ENCODE results near the gene C7orf57. TPM values are rescaled to one million over a fixed set of nuclear protein-coding genes. Genes with fewer than 3 reads are reported as not detected.
A peak's percentile ranks its signal among the peaks of the same experiment; 100 is the strongest.

Gene C7orf57
- total RNA-seq, 2 experiments from 2014 or later = 0.10 to 0.21 TPM

DNA sequence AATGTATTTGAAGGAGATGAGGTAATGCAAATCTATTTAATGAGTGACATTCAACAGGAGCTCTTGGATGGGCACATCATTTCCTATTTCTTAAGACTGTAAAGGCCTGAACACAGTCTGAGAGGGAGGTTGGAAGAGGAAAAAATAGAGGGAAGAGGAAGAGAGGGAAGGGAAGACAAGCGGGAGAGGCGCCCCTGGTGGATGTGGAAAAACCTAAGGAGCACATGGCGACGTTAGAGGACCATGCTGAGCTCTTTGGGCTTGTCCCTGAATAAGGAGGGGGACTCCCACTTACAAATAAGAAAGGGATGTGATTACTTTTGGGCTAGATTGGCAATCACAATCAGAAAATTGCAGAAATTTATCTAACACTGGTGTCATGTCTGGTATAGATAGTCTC is 26.1 kb upstream of the C7orf57 start:
- H3K36me3 Mint-ChIP-seq (ENCODE audit: low read depth) = no peaks in the 10 kb centered on the region
- no peak for DNase-seq
- POLR2A ChIA-PET = no interaction called here
- CTCF ChIA-PET = interaction anchor here (1.8 kb wide), 1 partner anchor 21 kb away, joined by 5 read pairs; no protein-coding TSS in a partner anchor
- no peaks in the 10 kb centered on the region for H3K4me1 Mint-ChIP-seq
- H3K27ac Mint-ChIP-seq = no peak overlapping the region
- no peaks in the 10 kb centered on the region for H3K9me3 Mint-ChIP-seq
- H3K4me3 Mint-ChIP-seq = no peak overlapping the region
- H3K27me3 Mint-ChIP-seq = no peaks in the 10 kb centered on the region

DNA sequence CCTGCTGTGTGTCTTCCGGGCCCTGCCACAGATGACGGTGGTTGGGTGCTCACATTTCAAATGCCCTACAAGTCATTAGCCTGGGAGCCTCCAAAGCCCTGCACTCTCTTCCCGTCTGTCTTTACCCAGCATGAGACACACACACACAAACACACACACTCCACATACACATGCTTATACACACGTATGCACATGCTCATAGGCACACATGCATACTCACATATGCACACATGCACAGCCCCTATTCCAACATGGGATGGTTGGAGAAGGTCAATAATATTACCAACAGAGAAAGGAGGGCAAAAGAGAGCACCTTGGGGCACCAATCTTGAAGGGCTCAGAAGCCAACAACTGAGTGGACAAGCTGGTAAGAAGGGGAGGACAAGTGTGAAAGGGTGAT is 25.4 kb upstream of the C7orf57 start:
- H3K4me3 Mint-ChIP-seq = no peak overlapping the region
- H3K27ac Mint-ChIP-seq = no peak overlapping the region
- ChIA-PET CTCF (interaction anchor here (1.8 kb wide), 1 partner anchor 22 kb away, joined by 5 read pairs; no protein-coding TSS in a partner anchor), POLR2A (no interaction called here)
- no peaks in the 10 kb centered on the region for H3K36me3 Mint-ChIP-seq (ENCODE audit: low read depth)
- H3K27me3 Mint-ChIP-seq = no peaks in the 10 kb centered on the region
- no peaks in the 10 kb centered on the region for H3K4me1 Mint-ChIP-seq
- no peak for DNase-seq
- no peaks in the 10 kb centered on the region for H3K9me3 Mint-ChIP-seq

DNA sequence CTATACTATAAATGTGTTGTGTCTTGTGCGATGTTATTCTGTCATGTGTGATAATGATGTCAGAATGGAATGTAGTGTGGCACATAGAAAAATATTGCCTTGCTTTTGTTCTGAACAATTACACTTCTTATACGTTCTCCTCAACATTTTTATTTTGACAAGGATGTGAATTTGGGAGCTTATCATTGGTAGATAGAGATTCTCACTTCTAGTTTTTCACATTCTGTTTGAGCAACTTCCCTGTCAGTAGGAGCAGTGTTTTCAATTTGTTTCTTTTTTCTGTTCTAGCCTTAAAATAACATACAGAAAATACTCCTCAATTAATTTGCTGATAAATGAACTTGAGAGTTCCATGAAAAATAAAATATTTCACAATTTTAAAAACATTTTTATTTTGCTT is 24.0 kb upstream of the C7orf57 start:
- no peak overlapping the region for H3K4me3 Mint-ChIP-seq

DNA sequence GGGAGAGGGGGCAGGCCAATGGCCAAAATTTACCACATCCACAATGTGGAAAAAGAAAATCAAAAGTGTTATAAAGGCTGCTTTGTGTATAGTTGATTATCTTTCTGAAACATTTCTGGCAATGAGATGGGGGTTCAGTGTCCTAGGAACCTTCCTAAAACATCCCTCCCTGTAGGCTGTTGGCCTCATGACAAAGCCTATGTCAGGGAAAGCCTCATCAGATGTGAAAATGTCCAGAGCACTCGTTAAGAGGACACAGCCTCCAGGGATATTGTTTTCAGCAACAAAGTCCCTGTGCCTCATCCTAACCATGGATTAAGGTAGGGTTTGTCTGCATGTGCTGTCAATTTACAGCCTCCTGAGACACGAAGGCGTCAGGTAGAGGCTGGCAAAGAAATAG is 23.4 kb upstream of the C7orf57 start:
- no peaks in the 10 kb centered on the region for H3K4me1 Mint-ChIP-seq
- no peaks in the 10 kb centered on the region for H3K27me3 Mint-ChIP-seq
- no peak for DNase-seq
- no peak overlapping the region for H3K27ac Mint-ChIP-seq
- no peaks in the 10 kb centered on the region for H3K36me3 Mint-ChIP-seq (ENCODE audit: low read depth)
- POLR2A ChIA-PET = no interaction called here
- H3K9me3 Mint-ChIP-seq = no peaks in the 10 kb centered on the region
- no peak overlapping the region for H3K4me3 Mint-ChIP-seq
- CTCF ChIA-PET = no interaction called here

More for the DNA sequence above, 24.0 kb upstream of the C7orf57 start:
- no peak overlapping the region for H3K27ac Mint-ChIP-seq
- no peaks in the 10 kb centered on the region for H3K9me3 Mint-ChIP-seq
- no peaks in the 10 kb centered on the region for H3K36me3 Mint-ChIP-seq (ENCODE audit: low read depth)
- CTCF ChIA-PET = no interaction called here
- H3K27me3 Mint-ChIP-seq = no peaks in the 10 kb centered on the region
- DNase-seq = no peak
- no peaks in the 10 kb centered on the region for H3K4me1 Mint-ChIP-seq
- POLR2A ChIA-PET = no interaction called here

DNA sequence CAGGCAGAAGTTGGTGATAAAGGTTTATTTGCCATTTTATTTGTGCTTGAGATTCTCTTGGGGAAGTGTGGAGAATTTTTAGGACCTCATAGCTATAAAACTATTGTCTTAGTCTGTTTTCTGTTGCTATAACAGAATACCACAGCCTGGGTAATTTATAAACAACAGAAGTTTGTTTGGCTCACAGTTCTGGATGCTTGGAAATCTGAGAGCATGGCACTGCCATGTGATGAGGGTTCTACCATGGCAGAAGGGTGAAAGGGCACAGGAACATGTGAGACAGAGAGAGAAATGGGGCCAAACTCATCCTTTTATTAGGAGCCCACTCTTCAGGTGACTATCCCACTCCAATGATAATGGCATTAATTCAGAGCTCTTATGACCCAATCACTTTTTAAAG is 18.7 kb upstream of the C7orf57 start:
- Mint-ChIP-seq H3K27ac (no peak overlapping the region), H3K9me3 (peaks cover 2% of the 10 kb centered on the region), H3K4me1 (no peaks in the 10 kb centered on the region), H3K36me3 (ENCODE audit: low read depth) (no peaks in the 10 kb centered on the region), H3K4me3 (no peak overlapping the region), H3K27me3 (peaks cover 25% of the 10 kb centered on the region)
- no peak for DNase-seq
- ChIA-PET POLR2A (no interaction called here), CTCF (interaction anchor here (1.7 kb wide), 1 partner anchor 29 kb away, joined by 3 read pairs; no protein-coding TSS in a partner anchor)

DNA sequence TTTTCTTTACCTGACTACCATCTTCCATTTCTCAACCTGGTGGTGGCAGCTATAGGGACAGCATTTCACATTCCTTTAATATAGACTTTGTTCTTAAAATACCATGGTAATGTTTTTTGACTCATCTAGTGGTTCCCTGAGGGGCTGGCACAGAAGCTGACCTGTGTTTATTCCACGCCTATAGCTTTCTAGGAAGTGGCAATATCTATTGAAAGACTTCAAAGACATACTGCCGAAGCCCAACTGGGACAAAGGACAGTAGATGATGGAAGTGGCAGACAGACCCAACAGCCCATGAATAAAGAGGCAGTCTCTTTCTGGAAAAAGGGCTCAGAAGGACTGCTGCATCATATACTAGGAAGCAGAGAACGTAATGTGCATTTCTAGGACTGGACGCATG is 17.7 kb upstream of the C7orf57 start:
- CTCF ChIA-PET = interaction anchor here (1.0 kb wide), 1 partner anchor 23 kb away, joined by 3 read pairs; no protein-coding TSS in a partner anchor
- H3K4me1 Mint-ChIP-seq = no peaks in the 10 kb centered on the region
- H3K27me3 Mint-ChIP-seq = peaks cover 29% of the 10 kb centered on the region
- H3K36me3 Mint-ChIP-seq (ENCODE audit: low read depth) = no peaks in the 10 kb centered on the region
- no peak for DNase-seq
- H3K9me3 Mint-ChIP-seq = peaks cover 6% of the 10 kb centered on the region
- H3K27ac Mint-ChIP-seq = no peak overlapping the region
- POLR2A ChIA-PET = no interaction called here
- no peak overlapping the region for H3K4me3 Mint-ChIP-seq

DNA sequence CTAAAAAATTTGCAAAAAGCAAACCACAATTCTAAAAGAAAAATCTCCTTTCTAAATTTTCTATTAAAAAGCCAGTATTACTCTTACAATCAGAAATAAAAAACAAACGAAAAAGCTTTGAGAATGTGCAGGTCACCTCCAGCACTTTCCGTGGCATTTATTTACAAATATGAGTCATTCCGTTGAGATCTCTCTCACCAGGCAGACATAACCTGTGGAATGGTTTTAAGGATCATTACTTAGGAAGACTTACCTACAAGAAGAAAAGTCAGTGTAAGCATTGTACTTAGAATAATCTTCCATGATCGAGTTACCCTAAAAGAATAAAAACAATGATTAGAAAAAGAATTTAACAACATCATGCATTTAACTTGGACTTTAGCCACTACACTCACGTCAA is 9.7 kb upstream of the C7orf57 start:
- Mint-ChIP-seq H3K27me3 (peaks cover 57% of the 10 kb centered on the region), H3K9me3 (peaks cover 8% of the 10 kb centered on the region), H3K27ac (no peak overlapping the region), H3K4me1 (no peaks in the 10 kb centered on the region), H3K4me3 (no peak overlapping the region), H3K36me3 (ENCODE audit: low read depth) (no peaks in the 10 kb centered on the region)
- DNase-seq = no peak
- ChIA-PET POLR2A (no interaction called here), CTCF (no interaction called here)

DNA sequence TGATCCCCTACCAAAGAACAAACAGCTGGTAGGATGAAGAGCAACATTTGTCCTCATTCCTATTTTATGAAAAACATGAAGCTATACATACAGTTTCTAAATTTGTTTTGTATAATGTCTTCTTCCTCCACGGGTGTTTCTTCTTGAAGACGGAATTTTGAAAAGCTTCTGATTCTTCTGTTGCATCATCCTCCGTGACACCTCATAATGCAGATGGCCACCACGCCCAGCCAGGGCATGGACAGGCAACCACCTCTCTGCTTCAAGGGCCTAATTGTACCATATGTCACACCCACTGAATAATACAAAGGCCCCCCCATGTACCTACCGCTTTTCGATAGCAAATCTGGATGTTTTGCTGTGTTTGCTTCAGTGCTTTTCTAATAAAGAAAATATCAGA is 6.4 kb upstream of the C7orf57 start, which contains the start of gene SUN3:
TSS of gene SUN3 (minus strand) at position 170 of the 400 bp plus-strand sequence. CDS start at position 1, 169 bp downstream.
- POLR2A ChIA-PET = interaction anchor here (0.5 to 0.7 kb wide), 2 partner anchors 10 to 55 kb away, joined by 3 to 4 read pairs; no protein-coding TSS in a partner anchor
- Mint-ChIP-seq H3K27me3 (peaks cover 47% of the 10 kb centered on the region), H3K9me3 (peaks cover 2% of the 10 kb centered on the region), H3K4me3 (no peak within 1 kb of the TSS), H3K27ac (no peak within 1 kb of the TSS), H3K4me1 (no peaks in the 10 kb centered on the region), H3K36me3 (ENCODE audit: low read depth) (no peaks in the 10 kb centered on the region)
- CTCF ChIA-PET = no interaction called here
- no peak for DNase-seq

DNA sequence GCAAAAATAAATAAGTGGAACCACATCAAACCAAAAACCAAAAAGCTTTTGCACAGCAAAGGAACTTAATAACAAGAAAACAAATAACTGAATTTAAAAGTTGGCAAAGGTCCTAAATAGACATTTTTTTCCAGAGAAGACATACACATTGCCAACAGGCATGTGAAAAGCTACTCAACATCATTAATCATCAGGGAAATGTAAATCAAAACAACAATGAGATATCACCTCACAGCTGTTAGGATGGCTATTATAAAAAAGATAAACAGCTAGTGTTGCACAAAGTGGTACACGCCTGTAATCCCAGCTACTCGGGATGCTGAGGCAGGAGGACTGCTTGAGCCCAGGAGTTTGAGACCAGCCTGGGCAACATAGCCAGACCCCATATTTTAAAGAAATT is 4.2 kb upstream of the C7orf57 start:
- peaks cover 47% of the 10 kb centered on the region for H3K27me3 Mint-ChIP-seq
- no peak overlapping the region for H3K27ac Mint-ChIP-seq
- ChIA-PET POLR2A (no interaction called here), CTCF (no interaction called here)
- DNase-seq = no peak
- H3K4me1 Mint-ChIP-seq = peaks cover 7% of the 10 kb centered on the region
- no peak overlapping the region for H3K4me3 Mint-ChIP-seq
- H3K36me3 Mint-ChIP-seq (ENCODE audit: low read depth) = no peaks in the 10 kb centered on the region
- no peaks in the 10 kb centered on the region for H3K9me3 Mint-ChIP-seq

DNA sequence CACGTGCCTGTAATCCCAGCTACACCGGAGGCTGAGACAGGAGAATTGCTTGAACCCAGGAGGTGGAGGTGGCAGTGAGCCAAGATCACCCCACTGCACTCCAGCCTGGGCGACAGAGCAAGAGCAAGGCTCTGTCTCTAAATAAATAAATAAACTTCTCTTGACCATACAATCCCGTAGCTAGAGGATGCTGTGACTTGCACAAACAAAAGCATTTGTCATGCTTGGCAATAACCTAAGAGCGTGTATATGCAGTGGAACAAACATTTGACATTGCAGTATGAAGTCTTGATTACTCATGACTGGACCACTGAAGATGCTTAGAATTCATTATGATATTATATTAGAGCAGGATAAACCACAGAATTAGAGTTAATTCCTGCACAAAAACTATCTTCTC is 1.4 kb upstream of the C7orf57 start:
- peaks cover 54% of the 10 kb centered on the region for H3K27me3 Mint-ChIP-seq
- peaks cover 12% of the 10 kb centered on the region for H3K4me1 Mint-ChIP-seq
- ChIA-PET CTCF (interaction anchor here (1.1 to 1.5 kb wide), 2 partner anchors 10 to 13 kb away, joined by 3 read pairs; no protein-coding TSS in a partner anchor), POLR2A (interaction anchor here (0.5 kb wide), 1 partner anchor 48 kb away, joined by 3 read pairs; no protein-coding TSS in a partner anchor)
- H3K4me3 Mint-ChIP-seq = no peak overlapping the region
- H3K36me3 Mint-ChIP-seq (ENCODE audit: low read depth) = no peaks in the 10 kb centered on the region
- H3K9me3 Mint-ChIP-seq = no peaks in the 10 kb centered on the region
- no peak overlapping the region for H3K27ac Mint-ChIP-seq
- DNase-seq = no peak

DNA sequence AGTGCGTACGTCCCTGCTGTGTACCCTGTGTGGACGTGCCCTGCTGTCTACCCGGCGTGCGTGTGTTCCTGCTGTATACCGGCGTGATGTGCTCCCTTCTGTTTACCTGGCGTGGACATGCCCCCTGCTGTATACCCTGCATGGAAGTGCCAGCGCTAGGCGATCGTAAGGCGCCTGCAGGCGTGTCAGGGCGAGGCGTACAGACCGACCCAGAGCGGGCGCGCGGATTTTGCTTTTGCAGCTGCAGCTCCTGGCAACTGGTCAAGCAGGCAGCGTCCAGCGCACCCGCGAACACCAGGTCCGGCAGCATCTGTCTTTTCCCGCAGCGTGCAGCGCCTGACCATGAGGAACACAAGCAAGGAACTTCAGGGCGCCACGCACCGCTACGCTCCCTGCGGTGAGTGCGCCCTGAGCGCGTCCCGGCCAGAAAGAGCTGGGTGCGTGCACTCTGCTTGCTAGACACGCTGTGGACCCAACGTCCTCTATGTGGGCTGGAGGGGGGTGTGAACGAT is 680 bp downstream of the C7orf57 start:
- H3K27ac Mint-ChIP-seq = peak overlapping the region; percentile 56
- no peak for DNase-seq
- H3K36me3 Mint-ChIP-seq (ENCODE audit: low read depth) = no peaks in the 10 kb centered on the region

DNA sequence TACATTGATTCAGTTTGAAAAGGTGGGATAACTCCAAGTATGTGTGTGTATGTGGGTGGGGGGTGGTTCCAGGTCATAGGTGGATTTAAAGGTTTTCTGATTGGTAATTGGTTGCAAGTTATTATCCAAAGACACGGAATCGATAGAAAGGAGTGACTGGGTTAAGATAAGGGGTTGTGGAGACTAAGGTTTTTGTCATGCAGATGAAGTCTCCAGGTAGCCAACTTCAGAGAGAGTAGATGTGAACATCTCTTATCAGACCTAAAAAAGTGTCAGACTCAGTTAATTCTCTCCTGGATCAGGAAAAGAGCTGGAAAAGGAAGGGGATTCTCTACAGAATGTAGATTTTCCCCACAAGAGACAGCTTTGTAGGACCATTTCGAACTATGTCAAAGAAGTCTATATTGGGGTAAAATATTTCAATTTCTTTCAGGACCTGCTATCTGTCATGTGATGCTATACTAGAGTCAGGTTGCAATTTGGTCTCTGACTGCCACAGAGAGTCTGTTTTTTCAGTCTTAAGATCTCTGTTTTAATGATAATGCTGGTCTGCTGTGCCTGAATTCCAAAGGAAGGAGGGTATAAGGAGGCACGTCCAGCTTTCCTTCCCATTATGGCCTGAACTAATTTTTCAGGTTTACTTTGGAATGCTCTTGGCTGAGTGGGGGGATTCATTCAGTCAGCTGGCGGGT is 3.6 kb downstream of the C7orf57 start:
- H3K4me3 Mint-ChIP-seq = no peak overlapping the region
- no peak overlapping the region for H3K27ac Mint-ChIP-seq
- peaks cover 29% of the 10 kb centered on the region for H3K4me1 Mint-ChIP-seq
- peaks cover 35% of the 10 kb centered on the region for H3K27me3 Mint-ChIP-seq
- ChIA-PET POLR2A (interaction anchor here (0.6 kb wide), 1 partner anchor 10 kb away, joined by 4 read pairs; no protein-coding TSS in a partner anchor), CTCF (interaction anchor here (0.6 to 1.8 kb wide), 2 partner anchors 35 to 39 kb away, joined by 3 to 4 read pairs; no protein-coding TSS in a partner anchor)
- no peaks in the 10 kb centered on the region for H3K9me3 Mint-ChIP-seq
- DNase-seq = no peak
- H3K36me3 Mint-ChIP-seq (ENCODE audit: low read depth) = no peaks in the 10 kb centered on the region

More for the DNA sequence above, 680 bp downstream of the C7orf57 start:
- CTCF ChIA-PET = interaction anchor here (0.8 to 1.0 kb wide), 2 partner anchors 14 to 74 kb away, joined by 4 read pairs; no protein-coding TSS in a partner anchor
- POLR2A ChIA-PET = no interaction called here
- Mint-ChIP-seq H3K27me3 (peaks cover 45% of the 10 kb centered on the region), H3K4me3 (peak overlapping the region; percentile 74), H3K9me3 (no peaks in the 10 kb centered on the region), H3K4me1 (peaks cover 12% of the 10 kb centered on the region)

DNA sequence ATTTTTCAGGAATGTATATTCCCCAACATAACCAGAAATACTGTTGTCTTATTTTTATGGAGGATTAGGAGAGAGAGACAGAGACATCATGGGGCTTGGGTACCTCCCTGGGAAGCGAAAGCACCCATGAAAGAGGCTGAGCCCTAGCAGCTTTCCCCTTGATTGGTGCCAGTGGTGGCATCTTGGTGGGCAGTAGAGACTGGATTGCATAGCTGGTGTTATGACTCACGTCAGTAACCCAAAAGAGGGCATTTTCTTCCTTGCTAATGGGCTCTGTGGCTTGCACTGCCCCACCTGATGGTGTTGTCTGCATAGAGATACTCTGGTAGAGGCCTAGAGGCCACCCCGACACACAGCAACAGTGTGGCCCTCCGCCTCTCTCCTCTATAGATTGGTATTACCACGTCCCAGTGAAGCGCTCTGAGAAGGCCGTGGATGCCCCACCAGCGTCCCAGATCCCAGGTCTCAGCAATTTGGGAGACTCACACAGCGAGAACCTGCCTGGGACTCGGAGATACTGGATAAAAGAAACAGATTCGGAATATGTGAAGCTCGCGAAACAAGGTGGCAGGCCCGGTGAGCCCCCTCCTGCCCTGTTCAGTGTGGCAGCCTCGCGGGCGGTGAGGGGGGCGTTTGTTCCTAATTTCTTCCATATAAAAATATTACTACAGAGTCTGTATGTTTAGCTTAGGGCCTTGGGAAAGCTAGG is 5.8 kb downstream of the C7orf57 start:
- H3K4me3 Mint-ChIP-seq = no peak overlapping the region
- H3K27me3 Mint-ChIP-seq = peaks cover 26% of the 10 kb centered on the region
- POLR2A ChIA-PET = no interaction called here
- CTCF ChIA-PET = interaction anchor here (0.8 kb wide), 1 partner anchor 19 kb away, joined by 3 read pairs; no protein-coding TSS in a partner anchor
- no peaks in the 10 kb centered on the region for H3K36me3 Mint-ChIP-seq (ENCODE audit: low read depth)
- H3K27ac Mint-ChIP-seq = no peak overlapping the region
- H3K9me3 Mint-ChIP-seq = no peaks in the 10 kb centered on the region
- H3K4me1 Mint-ChIP-seq = peaks cover 35% of the 10 kb centered on the region
- DNase-seq = no peak
